SKM-1 (cell line): Measurements from ENCODE around the gene ANKRD17.
"Not testable (repeated sequence)": the region's sequence is repeated elsewhere in the genome, so short reads cannot be mapped to it uniquely, and the experiment has no call there.

Experiments
- DNase-seq: peaks from one replicate; lab custom pipeline; 2025; ENCODE audit not compliant: unreplicated experiment; lab: John Stamatoyannopoulos, UW

The ANKRD17 gene

GRCh38 chr4:73248821-73249220 lies 9.8 kb downstream of the ANKRD17 start:
- no peak for DNase-seq

DNA sequence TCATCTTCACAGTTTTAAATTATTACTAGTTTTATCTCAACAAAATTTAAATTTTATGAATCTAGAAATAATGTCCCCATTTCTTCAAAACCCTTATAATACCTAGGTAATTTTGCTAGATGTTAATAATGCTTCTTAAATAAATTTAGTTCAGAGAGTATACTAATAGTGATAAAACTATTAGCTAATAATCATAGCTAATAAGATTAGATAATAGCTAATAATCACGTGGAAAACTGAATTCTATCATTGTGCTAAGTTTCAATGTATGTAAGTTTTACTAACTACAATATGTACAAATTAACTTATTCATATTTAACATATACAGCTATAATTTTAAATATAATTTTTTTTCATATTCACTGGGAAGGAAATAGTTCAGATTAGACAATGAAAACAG lies 10.2 kb downstream of the ANKRD17 start:
- DNase-seq: no peak

DNA sequence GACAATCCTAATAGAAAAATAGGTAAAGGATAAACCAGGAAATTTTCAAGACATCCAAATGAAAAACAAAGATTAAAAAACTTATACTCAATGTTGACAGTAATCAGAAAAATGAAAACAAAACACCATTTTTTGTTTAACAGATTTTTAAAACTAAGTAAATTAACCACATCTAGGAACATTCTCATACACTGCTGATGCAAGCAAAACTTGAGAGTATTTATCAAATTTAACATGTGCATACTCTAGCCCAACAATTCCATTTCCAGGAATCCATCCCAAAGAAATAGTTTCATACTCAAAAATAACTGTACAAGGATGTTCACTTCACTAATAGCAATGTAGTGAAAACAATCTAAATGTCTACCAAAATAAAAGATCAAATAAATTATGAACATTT lies 11.5 kb downstream of the ANKRD17 start:
- DNase-seq: no peak

DNA sequence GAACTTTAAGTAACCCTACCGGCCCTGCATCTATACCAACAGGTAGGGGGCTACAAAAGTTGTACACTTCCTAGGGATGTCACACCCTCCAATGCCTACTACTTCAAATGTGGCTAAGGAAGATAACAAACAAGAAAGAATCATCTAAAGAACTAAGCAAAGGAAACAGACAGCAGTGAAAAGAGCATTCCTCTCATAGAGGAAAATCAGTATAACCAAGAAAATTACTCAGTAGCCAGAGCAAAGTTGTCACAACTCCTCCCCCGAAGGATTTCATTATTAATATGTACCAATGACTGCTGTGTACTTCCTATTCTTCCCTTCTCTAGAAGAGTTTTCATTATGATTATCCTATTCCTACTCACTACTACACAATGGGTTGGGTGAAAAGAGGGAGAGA lies 12.6 kb downstream of the ANKRD17 start:
- DNase-seq: no peak

DNA sequence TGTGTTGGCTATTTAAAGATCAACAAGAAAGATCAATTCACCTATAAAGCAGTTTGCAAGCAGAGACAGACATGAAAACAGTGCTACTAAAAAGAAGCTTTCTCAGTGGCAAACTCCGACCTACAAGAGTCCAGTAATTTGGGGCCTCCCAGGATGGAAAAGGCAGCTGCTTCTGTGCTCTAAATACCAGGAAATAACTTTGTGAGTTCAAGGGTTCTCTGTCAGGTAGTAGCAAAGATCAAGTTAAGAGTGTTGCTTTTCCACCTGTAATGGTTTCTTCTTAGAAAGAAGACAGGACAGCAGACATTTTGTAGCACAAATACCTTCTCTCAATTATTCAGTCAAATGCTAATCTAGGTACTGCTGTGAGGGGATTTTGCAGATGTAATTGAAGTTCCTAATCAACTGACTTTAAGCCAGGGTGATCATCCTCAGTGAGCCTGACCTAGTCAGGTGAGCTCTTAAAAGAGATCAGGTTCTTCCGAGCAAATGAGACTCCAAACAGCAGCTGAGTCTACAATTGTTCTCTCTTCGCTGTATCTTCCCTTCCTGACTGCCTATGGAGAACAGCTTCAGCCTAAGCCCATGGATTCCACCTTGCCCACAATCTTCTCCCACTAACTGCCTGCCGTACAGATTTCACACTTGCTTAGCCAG lies 13.5 kb downstream of the ANKRD17 start:
- no peak for DNase-seq

GRCh38 chr4:73237044-73237443 lies 21.6 kb downstream of the ANKRD17 start:
- no peak for DNase-seq

- DNase-seq: no peak
Measured at GRCh38 chr4:73236151-73236550, 22.4 kb downstream of the ANKRD17 start.

DNA sequence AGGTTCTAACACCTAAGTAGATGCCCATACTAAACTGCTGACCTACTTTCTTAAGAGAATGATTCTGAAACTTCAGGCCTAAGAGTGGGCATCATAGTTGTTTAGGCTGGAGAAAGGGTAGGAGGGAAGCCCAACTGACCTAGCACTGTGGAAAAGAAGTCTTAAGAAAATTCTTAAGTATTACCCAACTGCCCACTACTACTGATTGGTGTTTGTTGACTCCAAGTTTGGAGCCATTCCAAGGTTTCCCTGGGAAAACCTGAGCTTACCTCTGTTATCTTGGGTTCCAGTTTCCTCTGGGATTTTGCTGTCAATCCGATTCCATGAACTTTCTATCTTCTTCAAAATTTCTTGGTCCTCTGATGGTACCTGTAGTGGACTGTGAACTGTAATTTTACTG lies 23.9 kb downstream of the ANKRD17 start:
- DNase-seq: no peak

- DNase-seq: no peak
Measured at GRCh38 chr4:73231518-73232487, 26.8 kb downstream of the ANKRD17 start.

DNA sequence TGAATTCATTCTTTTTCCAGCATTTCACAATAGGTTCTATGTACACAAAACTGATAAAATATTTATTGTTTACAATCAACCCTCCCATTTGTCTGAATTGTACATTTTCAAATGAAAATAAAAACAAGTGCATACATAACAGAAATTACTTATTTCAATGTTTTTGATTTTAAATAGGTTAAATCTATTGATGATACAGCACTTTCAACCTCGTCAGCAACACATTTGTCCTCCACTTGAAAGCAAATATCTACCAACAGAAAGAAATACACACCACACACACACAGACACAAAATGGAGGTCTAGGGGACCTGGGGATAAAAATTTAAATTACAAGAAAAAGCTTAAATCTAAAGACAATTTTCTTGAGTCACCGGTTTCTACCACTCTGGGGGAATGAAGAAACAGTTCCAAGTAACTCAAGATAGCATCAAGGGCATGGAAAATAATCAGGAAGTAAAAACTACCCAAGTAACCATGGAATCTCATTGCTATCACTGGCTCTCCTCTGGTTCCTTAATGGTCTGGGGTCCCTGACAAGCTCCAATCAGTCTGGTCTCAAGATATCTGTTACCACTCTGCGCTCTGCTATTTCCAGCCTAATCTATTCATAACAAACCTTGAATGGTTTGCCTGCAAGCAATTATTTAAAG lies 27.6 kb downstream of the ANKRD17 start:
- DNase-seq: no peak

GRCh38 chr4:73228800-73229199 lies 29.8 kb downstream of the ANKRD17 start:
- not testable (repeated sequence) for DNase-seq

GRCh38 chr4:73224886-73225285 lies 33.7 kb downstream of the ANKRD17 start:
- no peak for DNase-seq

DNA sequence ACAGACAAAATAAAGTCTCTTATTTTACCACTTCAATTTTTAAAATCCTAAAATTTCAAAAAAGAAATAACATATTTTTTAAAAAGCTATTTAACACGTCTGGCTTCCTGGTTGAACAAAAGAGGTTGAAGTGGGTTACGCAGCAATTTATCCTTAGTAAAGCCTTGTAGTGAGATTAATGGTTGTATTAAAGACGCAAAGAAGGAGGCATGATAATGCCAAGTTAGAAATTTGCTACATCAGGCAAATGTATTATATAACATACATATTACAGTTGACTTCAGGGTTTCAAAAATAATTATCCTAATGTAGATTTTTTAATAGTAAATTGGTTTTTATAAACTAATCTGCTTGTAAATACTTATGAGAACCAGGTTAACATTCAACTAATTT lies 35.3 kb downstream of the ANKRD17 start:
- no peak for DNase-seq

DNA sequence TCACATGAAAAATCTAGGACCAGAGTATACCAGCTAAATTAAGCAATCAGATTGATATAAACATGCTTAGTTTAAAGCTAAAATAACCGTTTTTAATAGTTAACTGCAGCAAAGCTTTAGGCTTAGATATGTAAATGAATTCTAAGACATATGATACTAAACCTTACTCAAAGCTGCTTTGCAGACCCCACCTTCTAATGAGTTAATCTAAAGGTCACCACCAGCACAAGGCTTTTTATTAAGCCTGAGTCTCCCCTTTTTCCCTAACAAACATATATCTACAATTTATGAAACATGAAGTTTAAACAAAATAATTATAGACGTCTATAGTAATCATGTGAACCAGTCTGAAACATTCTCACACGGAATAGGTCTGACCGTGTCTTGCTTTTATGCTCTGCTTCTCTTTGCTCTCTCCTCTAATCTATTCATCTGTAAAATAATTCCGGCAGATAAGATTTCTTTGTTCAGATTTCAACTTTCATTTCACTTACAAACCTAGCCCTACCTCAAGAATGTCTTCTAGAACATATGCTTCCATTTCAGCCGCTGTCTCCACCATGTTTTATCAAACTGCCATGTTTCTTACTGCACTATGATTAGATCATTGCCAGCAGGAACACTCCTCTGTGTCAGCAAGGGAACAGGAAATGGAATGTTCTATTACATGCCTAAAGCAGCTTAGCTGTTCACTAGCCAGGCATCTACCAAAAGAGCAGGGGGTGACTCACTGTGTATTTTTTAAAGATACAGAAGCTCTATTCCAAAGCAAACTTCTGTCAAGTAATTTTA lies 35.9 kb downstream of the ANKRD17 start:
- peak; percentile 47 for DNase-seq

- no peak for DNase-seq
Measured at GRCh38 chr4:73221734-73222133, 36.9 kb downstream of the ANKRD17 start.

GRCh38 chr4:73220815-73221214 lies 37.8 kb downstream of the ANKRD17 start:
- no peak for DNase-seq

DNA sequence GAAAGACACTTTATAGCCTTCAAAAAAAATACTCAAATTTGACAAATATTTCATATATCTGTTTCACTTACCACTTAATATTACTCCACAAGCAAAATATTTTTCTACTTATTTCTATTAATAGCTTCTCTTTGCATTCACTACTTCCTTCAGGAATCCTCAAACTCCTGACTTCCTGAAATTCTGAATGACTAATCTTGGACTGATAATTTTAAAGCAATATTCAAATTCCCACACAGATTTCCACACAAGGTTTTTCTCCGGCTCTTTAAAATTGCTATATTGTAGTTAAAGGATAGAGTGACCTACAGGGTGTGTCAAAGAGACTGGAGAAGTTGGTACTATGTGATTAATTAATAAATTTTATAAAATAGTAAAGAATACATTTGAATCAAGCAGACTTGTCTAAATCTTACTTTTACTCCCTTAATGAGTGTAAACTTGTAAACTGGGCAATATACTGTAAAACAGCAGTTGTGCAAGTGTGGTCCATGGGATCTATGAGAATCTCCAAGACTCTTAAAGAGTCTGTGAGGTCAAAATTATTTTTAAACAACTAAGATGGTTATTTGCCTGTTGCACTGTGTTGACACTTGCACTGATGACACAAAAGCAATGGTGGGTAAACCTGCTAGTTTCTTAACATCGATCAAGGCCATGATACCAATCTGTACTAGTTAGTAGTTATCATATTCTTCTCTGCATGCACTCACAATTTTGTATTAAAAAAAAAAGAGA lies 44.5 kb downstream of the ANKRD17 start:
- no peak for DNase-seq

DNA sequence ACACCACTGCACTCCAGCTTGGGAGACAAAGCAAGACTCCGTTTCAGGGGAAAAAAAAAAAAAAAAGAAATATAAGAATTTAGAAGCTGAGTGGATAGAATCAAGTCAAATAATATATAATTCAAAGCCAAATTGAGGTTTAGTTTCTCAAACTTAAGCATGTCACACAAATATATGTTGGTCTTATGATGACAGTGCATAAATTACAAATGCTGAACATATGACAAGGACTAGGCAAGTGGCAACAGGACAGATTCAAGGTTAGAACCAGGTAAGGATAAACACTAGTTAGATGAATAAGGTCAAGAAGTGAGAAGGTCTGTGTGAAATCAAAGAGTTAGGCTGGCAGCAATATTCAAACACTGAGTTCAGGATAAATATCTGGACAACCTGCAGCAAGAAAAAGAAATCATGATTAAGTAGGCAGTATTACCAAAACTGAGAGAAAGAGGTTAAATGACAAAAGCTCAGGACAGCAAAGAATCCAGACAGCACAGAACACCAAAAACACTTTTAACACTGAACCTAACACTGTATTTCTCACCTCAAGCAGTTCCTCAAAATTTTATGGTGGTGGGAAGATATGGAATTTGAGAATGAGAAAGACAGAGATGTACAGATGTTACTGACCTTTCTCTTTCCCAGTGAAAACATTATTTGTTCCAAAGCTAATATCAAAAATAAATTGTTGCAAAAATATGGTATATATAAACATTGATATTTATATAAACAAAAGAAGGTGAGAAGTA lies 45.4 kb downstream of the ANKRD17 start:
- DNase-seq: no peak

DNA sequence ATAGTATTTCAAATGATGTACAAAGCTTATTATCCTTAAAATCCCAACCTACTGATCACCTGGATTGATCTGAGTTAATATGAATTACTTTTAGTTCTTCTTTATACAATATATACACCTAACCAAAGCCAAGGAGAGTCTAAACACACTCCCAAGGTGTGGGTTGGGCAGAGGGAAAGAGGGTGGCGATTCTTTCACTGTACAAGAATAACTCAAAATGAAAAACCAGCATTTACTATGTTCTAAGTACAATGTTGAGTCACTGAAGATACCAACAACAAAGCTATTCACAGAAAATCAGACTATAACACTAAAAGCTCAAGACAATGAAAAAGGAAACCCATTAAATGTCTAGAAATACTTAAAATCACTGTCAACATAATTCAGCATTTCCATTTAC lies 46.6 kb downstream of the ANKRD17 start:
- DNase-seq: no peak

DNA sequence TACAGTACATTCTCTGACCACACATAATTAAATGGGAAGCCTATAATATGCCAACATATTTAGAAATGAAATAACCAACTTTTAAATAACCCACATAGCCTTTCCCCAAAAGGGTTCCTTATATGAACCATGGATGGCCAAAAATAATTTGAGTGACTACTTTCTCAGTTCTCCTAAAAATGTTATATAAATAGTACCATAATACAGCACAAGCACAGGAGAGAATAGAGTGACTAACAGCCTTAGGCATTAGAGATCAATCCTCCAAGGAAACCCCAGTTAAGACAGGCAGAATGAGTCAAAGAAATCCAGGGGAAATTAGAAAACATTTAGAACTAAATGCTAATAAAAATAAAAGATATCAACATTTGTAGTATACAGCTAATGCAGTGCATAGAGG lies 50.2 kb downstream of the ANKRD17 start:
- DNase-seq: no peak
